ENCODE data around the gene PRKN. TPM values are rescaled to one million over a fixed set of nuclear protein-coding genes. Genes with fewer than 3 reads are reported as not detected.

Gene PRKN
- total RNA-seq, 1 experiment from 2014 or later = 2.0 TPM

DNA sequence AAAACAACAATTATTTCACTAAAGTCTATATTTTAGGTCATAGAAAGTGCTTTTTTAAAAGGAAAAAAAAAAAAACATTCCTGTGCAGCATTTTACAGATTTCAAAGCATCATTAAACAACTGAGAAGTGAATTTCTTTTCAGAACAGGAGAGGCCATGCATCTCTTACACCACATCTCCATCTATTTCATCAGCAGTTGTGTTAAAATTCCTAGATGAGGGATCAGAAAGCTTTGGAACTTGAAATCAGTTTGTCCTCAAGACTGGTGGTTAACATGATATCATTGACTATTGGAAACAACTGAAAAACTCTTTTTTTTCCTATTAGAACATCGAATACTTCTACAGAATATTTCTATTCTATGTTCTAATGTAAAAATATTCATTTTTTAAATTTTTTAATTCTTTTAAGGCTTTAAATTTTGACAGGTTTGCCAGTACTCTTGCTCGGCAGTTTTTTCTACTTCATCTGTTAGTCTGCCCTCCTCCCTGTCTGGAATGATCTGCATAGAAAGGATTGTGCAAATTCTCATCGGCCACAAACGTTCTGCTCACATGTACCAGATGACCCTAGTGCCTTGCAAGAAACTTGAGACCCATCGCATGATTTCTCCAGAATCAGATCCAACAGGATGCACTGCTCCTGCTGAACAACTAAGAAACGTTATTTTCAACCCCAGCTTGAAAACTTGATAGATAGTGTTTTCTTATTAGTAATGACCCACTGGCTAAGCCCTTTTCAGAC is 1042.7 kb downstream of the PRKN start:
- no peak overlapping the region for H2AK5ac ChIP-seq (ENCODE audit: insufficient read length, low read length)
- H4K5ac ChIP-seq (ENCODE audit: insufficient read length, low read depth, low read length) = no peak overlapping the region
- H3K23ac ChIP-seq (ENCODE audit: insufficient read length, low read depth, low read length) = no peak overlapping the region
- Mint-ChIP-seq H3K4me3 (no peak overlapping the region), H3K36me3 (ENCODE audit: insufficient read depth in 1 of 3, low read depth in 3 of 3) (no peaks in the 10 kb centered on the region; a peak in 1 of 7 replicates), H3K27ac (no peak overlapping the region), H3K27me3 (ENCODE audit: low read depth) (peaks cover 4% of the 10 kb centered on the region), H3K4me1 (peaks cover 14 to 19% of the 10 kb centered on the region in 2 experiments), H3K9me3 (no peaks in the 10 kb centered on the region)
- H2BK20ac ChIP-seq (ENCODE audit: low read depth, low read length, poor library complexity, severe bottlenecking) = no peak overlapping the region
- no peaks in the 10 kb centered on the region for H4K20me1 ChIP-seq (ENCODE audit: control insufficient read depth, insufficient read depth, insufficient read length)
- no peak overlapping the region for H3T11ph ChIP-seq (ENCODE audit: low read length)
- no peak overlapping the region for H4K91ac ChIP-seq (ENCODE audit: insufficient read length, low read depth, low read length)
- no peak overlapping the region for H3K56ac ChIP-seq (ENCODE audit: insufficient read length, low read depth, low read length)
- H3K79me2 ChIP-seq (ENCODE audit: insufficient read depth, low read length) = no peaks in the 10 kb centered on the region
- no peak for DNase-seq
- H3K79me1 ChIP-seq (ENCODE audit: insufficient read depth, low read depth, low read length, poor library complexity, severe bottlenecking) = no peaks in the 10 kb centered on the region
- TF ChIP-seq, protein P1, sequence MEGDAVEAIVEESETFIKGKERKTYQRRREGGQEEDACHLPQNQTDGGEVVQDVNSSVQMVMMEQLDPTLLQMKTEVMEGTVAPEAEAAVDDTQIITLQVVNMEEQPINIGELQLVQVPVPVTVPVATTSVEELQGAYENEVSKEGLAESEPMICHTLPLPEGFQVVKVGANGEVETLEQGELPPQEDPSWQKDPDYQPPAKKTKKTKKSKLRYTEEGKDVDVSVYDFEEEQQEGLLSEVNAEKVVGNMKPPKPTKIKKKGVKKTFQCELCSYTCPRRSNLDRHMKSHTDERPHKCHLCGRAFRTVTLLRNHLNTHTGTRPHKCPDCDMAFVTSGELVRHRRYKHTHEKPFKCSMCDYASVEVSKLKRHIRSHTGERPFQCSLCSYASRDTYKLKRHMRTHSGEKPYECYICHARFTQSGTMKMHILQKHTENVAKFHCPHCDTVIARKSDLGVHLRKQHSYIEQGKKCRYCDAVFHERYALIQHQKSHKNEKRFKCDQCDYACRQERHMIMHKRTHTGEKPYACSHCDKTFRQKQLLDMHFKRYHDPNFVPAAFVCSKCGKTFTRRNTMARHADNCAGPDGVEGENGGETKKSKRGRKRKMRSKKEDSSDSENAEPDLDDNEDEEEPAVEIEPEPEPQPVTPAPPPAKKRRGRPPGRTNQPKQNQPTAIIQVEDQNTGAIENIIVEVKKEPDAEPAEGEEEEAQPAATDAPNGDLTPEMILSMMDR (conservative IDR thresholded peaks at IDR 0.05) = no peak
- H3K4me1 ChIP-seq (ENCODE audit: insufficient read depth, low read length) = no peaks in the 10 kb centered on the region
- no peaks in the 10 kb centered on the region for H3K9me3 ChIP-seq (ENCODE audit: control insufficient read depth, low read depth, low read length)
- H3K4me2 ChIP-seq (ENCODE audit: insufficient read depth, insufficient read length, low read length) = no peak overlapping the region
- H3K9ac ChIP-seq (ENCODE audit: extremely low read depth, insufficient read length, low read length) = no peak overlapping the region
- no peak overlapping the region for H2BK120ac ChIP-seq (ENCODE audit: low read depth, low read length, poor library complexity, severe bottlenecking)
- H3K14ac ChIP-seq (ENCODE audit: insufficient read depth, low read length) = no peak overlapping the region
- no peak overlapping the region for H4K8ac ChIP-seq (replicated peaks; ENCODE audit: insufficient read length, low read depth, low read length)
- H2BK5ac ChIP-seq (ENCODE audit: insufficient read length, low read length) = no peak overlapping the region
- H2BK12ac ChIP-seq (ENCODE audit: insufficient read length, low read depth, low read length) = no peak overlapping the region
- no CpG with 5 or more reads among the region's 6 CpGs for WGBS (ENCODE audit: extremely low coverage, insufficient read length, low lambda C conversion rate)
- H2BK15ac ChIP-seq (ENCODE audit: low read depth, low read length) = no peak overlapping the region
- no peaks in the 10 kb centered on the region for H3K23me2 ChIP-seq (ENCODE audit: insufficient read length, low read depth, low read length, poor library complexity, severe bottlenecking)
- H3K27me3 ChIP-seq (ENCODE audit: insufficient read depth, low read length) = no peaks in the 10 kb centered on the region
- no peak overlapping the region for H3K27ac ChIP-seq (ENCODE audit: insufficient read length, low read depth, low read length)
- no peak overlapping the region for H2AFZ ChIP-seq (ENCODE audit: low read length)
- no peak overlapping the region for H3K18ac ChIP-seq (ENCODE audit: insufficient read length, low read depth, low read length)
- H3K4ac ChIP-seq (ENCODE audit: low read depth, low read length) = no peak overlapping the region
